GM19438 (cell line): ENCODE measurements around the gene PHLPP1.
"Not testable (repeated sequence)": the region's sequence is repeated elsewhere in the genome, so short reads cannot be mapped to it uniquely, and the experiment has no call there.

Experiments used
- ATAC-seq: cut with Tn5 transposase; IDR thresholded peaks from one replicate; pipeline ENCODE4 v1.9.1; 2021; ENCODE audit warnings: low read depth; ENCODE audit not compliant: unreplicated experiment

PHLPP1 gene

DNA sequence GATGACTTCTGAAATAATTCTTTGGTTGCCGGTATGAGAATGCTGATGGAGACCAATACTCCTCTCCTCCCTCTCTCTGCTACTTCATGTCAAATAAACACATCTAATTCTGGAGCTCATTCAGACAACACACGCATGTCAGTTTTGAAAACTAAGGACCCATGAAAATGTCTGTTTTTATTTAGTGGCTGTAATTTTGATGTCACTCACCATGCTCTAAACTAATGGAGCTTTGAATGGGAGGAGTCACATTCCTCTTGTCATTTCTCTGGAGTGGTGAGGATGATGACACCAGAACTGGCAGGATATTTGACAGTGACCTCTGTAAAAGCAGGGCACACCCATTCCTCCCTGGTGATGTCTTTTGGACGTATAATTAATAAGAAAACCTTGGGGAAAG is 163.0 kb downstream of the PHLPP1 start:
- no peak for ATAC-seq

DNA sequence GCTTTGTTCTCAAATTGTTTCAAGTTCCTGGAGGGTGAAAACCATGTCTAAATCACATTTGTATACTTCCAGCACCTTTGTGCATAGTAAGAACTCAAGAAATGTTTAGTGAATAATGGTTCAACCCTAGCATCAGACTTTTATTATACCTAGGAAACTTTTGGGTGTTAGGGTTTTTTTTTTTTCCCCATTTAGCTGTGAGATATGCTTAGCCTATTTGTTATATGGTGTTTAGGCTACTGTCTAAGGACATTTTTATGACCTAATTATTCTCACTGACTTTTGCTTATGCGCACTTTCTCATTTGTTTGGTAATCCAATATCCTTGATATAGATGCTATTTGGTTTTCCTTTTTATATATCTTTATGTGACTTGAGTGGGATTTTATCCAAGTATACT is 164.7 kb downstream of the PHLPP1 start:
- no peak for ATAC-seq

- ATAC-seq: no peak
These were observed 165.5 kb downstream of the PHLPP1 start for GRCh38 chr18:62880673-62881364.

DNA sequence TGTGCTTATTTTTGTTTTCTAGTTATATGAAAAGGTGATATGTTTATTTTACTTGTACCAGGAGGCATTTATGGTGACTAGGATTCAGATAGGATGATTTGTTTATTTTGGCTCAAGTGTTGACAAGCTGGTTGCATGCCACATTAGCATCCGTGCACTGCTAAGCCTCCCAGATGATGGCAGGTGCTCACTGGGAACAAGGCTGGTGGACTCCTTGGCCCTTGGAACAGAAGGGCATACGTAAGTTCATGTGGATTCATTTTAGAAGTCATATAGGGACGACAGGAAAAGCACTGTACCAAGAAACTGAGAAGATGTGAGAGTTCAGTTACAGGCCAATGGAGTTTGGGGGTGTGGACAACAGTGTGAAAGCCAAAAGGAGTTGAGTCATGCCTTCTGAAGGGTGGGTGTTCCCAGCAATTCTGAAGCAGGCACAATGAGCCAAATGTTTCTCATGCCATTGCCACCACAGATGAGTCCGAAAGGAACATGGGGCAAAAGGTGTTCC is 166.2 kb downstream of the PHLPP1 start:
- ATAC-seq: no peak

- ATAC-seq: no peak
These were observed 168.8 kb downstream of the PHLPP1 start for GRCh38 chr18:62883937-62884735.

DNA sequence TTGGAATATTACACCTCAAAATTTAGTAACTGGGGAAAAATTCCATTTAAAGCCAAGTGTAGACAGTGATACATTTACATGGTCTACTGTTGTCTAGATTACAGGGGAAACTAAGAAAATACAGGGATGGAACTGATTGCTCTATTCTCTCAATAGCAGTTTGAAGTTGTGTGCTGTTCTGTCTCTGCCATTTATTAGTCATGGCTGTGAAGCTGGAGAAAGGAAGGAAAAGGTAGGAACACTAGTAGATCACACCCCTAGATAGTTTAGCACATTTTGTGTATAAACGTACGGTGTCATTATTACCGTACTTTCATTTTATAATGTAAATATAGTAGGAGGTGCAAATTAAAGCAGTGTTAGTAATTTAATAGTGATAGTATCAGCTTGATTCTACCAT is 170.5 kb downstream of the PHLPP1 start:
- no peak for ATAC-seq

GRCh38 chr18:62894681-62895390 is 179.5 kb downstream of the PHLPP1 start:
- ATAC-seq: no peak

GRCh38 chr18:62897153-62897552 is 181.8 kb downstream of the PHLPP1 start:
- no peak for ATAC-seq

GRCh38 chr18:62898359-62898758 is 183.0 kb downstream of the PHLPP1 start:
- peak; percentile 97 for ATAC-seq

DNA sequence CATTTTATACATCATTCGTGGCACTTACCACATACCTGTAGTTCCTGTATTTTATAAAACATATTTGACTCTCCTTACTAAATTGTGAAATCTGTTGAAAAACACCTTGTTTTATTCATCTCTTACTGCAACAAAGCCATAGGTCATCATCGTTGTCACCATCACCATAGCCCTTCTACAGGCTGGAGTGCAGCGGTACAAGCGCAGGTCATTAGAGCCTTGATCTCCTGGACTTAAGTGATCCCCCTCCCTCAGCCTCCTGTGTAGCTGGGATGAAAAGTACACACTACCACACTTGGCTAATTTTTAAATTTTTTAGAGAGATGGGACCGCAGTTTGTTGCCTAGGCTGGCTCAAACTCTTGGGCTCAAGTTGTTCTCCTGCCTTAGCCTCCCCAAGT is 184.2 kb downstream of the PHLPP1 start:
- ATAC-seq: no peak

- no peak for ATAC-seq
These were observed 185.0 kb downstream of the PHLPP1 start for GRCh38 chr18:62900132-62900883.

GRCh38 chr18:62902776-62903175 is 187.4 kb downstream of the PHLPP1 start:
- ATAC-seq: no peak

- no peak for ATAC-seq
These were observed 189.3 kb downstream of the PHLPP1 start for GRCh38 chr18:62904396-62905285.

- ATAC-seq: no peak
These were observed 197.5 kb downstream of the PHLPP1 start for GRCh38 chr18:62912885-62913284.

DNA sequence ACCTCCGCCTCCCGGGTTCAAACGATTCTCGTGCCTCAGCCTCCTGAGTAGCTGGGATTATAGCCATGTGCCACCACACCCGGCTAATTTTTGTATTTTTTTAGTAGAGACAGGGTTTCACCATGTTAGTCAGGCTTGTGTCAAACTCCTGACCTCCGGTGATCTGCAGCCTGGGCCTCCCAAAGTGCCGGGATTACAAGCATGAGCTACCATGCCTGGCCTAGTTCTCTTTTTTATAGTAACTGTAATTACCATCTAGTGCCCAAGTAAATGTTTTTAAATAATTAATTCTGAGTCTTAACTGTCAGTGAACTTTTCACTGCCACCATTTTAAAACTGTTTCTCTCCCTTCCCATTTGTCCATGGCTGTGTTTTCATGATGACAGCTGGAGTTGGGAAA is 198.5 kb downstream of the PHLPP1 start:
- not testable (repeated sequence) for ATAC-seq

- no peak for ATAC-seq
These were observed 199.6 kb downstream of the PHLPP1 start for GRCh38 chr18:62914871-62915392.

GRCh38 chr18:62918361-62918760 is 203.0 kb downstream of the PHLPP1 start:
- ATAC-seq: no peak

DNA sequence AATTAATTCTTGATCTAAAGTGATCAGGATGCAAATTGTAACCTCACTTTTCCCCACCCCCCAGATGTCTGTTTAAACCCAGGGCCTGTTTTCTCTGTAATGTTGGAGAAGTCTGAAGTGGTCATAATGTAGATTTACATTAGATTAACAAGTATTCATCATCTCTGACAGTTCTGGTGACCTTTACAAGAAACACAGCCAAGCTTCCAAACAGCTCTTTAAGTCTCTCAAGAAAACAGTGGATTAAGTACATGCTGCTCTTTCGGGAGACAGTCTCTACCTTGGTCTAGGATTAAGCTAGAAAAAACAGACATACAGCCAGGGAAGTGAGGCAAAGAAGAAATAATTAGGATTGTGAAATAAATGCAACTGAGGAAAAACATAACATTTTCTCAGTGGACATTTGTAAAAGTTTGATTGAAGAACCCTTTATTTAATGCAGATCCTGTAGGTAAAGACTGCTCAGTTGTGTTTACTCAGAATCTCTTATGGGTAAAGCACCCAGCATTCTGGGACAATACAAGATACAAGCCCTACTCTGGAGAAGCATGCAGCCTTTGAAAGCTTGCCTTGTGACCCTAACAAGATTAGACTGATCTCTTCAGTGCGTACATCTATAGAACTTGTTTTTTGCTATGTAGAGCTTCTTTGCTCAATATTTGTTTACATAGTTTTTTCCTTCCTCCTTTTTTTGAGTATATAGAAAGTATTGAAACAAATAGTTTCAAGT is 203.9 kb downstream of the PHLPP1 start:
- no peak for ATAC-seq
